GM12878 (cell line): Measurements from ENCODE around the gene KCNN3. TPM values are rescaled to one million over a fixed set of nuclear protein-coding genes. Genes with fewer than 3 reads are reported as not detected.

ENCODE experiments used
- ATAC-seq: fragments of 200-7000 bp; cut with Tn5 transposase; 3 replicates; pipeline ENCODE4 v1.9.1; 2020; ENCODE audit warnings: mild to moderate bottlenecking, moderate library complexity
- BruUV-seq: library from RNA; stranded (reverse); fragments of 400-500 nt; replicated peaks from 2 replicates; lab custom pipeline; 2021; lab: Mats Ljungman, UMichigan
- CTCF ChIA-PET: fragments of 300-600 bp; sonication (Branson Sonifier 250); formaldehyde crosslinking; extraction: SDS; loops from one replicate; lab custom pipeline; 2021; ENCODE audit warnings: inconsistent platforms; lab: Yijun Ruan, JAX
- POLR2A ChIA-PET: fragments of 350-600 bp; formaldehyde crosslinking; extraction: SDS; loops from one replicate; lab custom pipeline; 2021; ENCODE audit warnings: inconsistent platforms; lab: Charles Lee
- RAD21 ChIA-PET: fragments of 300-600 bp; sonication (Branson Sonifier 250); formaldehyde crosslinking; loops from one replicate; lab custom pipeline; 2023; ENCODE audit warnings: antibody characterized with exemption; ENCODE audit not compliant: unreplicated experiment; lab: Charles Lee
- SMC1A ChIA-PET: fragments of 300-600 bp; sonication (Branson Sonifier 250); formaldehyde crosslinking; loops from one replicate; lab custom pipeline; 2023; ENCODE audit not compliant: unreplicated experiment, uncharacterized antibody; lab: Charles Lee
- DNase-seq: peaks from one replicate; pipeline ENCODE4 v3.0.0-alpha.2; 2011; ENCODE audit warnings: low read depth, low spot score
- FAIRE-seq: peaks from 3 replicates; lab custom pipeline; 2011; peaks lifted over from hg19 to GRCh38; lab: Jason Lieb, UNC
- H2AFZ ChIP-seq: 2 replicates; pipeline ENCODE4 v1.6.0; 2011; ENCODE audit warnings: low read depth, low read length, control low read depth; ENCODE audit not compliant: control insufficient read depth
- H3K27ac ChIP-seq: 2 replicates; pipeline ENCODE4 v1.5.1; 2011; ENCODE audit warnings: control low read depth; ENCODE audit not compliant: control insufficient read depth, insufficient read depth
- H3K27me3 ChIP-seq, 2 experiments: replicated peaks in 1 of 2; 2 replicates each; pipeline versions ENCODE4 v1.6.0 to v1.6.1; 2011; ENCODE audit warnings: low read length in 1 of 2; ENCODE audit not compliant: control insufficient read depth in 2 of 2, insufficient read depth in 2 of 2
- H3K36me3 ChIP-seq, 2 experiments: 2 replicates each; pipeline ENCODE4 v1.5.1; 2011; ENCODE audit warnings: low read length in 1 of 2; ENCODE audit not compliant: control insufficient read depth in 2 of 2, insufficient read depth in 2 of 2
- H3K4me1 ChIP-seq: 2 replicates; pipeline ENCODE4 v1.6.1; 2011; ENCODE audit warnings: mild to moderate bottlenecking, low read length, moderate library complexity, mixed read lengths; ENCODE audit not compliant: control insufficient read depth, insufficient read depth
- H3K4me2 ChIP-seq: 2 replicates; pipeline ENCODE4 v1.6.0; 2011; ENCODE audit warnings: control low read depth; ENCODE audit not compliant: control insufficient read depth, insufficient read depth
- H3K4me3 ChIP-seq: fragments of 200-600 bp; sonication (generic); 2 replicates; pipeline ENCODE4 v1.5.1; 2016
- H3K79me2 ChIP-seq: 2 replicates; pipeline ENCODE4 v1.6.0; 2011; ENCODE audit warnings: low read length; ENCODE audit not compliant: control insufficient read depth, insufficient read depth
- H3K9ac ChIP-seq: 2 replicates; pipeline ENCODE4 v1.8.0; 2011; ENCODE audit warnings: low read length, control low read depth, mixed read lengths; ENCODE audit not compliant: control insufficient read depth, insufficient read depth
- H3K9me3 ChIP-seq: replicated peaks from 3 replicates; pipeline ENCODE4 v1.5.1; 2011; ENCODE audit warnings: mild to moderate bottlenecking, low read length; ENCODE audit not compliant: control insufficient read depth, insufficient read depth
- H4K20me1 ChIP-seq: 2 replicates; pipeline ENCODE4 v1.6.0; 2011; ENCODE audit not compliant: control insufficient read depth, insufficient read depth
- ATF2 ChIP-seq: IDR thresholded peaks from 2 replicates; pipeline ENCODE4 v1.6.1; 2012; ENCODE audit warnings: low read length, inconsistent platforms
- CEBPZ ChIP-seq: fragments of 150-350 bp; IDR thresholded peaks from 2 replicates; pipeline ENCODE4 v1.6.1; 2016; ENCODE audit warnings: low read depth, low read length
- EED ChIP-seq: sonication (generic); IDR thresholded peaks from 2 replicates; pipeline ENCODE4 v1.6.1; 2016; ENCODE audit warnings: antibody characterized with exemption, low read depth
- IRF3 ChIP-seq: fragments of 450-650 bp; IDR thresholded peaks from 2 replicates; pipeline ENCODE4 v1.6.1; 2014; ENCODE audit warnings: mild to moderate bottlenecking
- IRF5 ChIP-seq: fragments of 450-650 bp; IDR thresholded peaks from 2 replicates; pipeline ENCODE4 v1.6.1; 2017; ENCODE audit warnings: borderline replicate concordance
- MAX ChIP-seq: IDR thresholded peaks from 2 replicates; pipeline ENCODE4 v1.6.1; 2012; ENCODE audit warnings: low read depth, low read length, improper control_type of control experiment
- MYB ChIP-seq: fragments of 150-350 bp; IDR thresholded peaks from 2 replicates; pipeline ENCODE4 v1.6.1; 2014; ENCODE audit warnings: mild to moderate bottlenecking, low read depth, low read length, borderline replicate concordance
- NFYA ChIP-seq: IDR thresholded peaks from 2 replicates; pipeline ENCODE4 v1.6.1; 2011; ENCODE audit warnings: low read depth, mild to moderate bottlenecking, low read length, improper control_type of control experiment, borderline replicate concordance
- NR2F1 ChIP-seq: fragments of 450-650 bp; conservative IDR thresholded peaks from 2 replicates; pipeline ENCODE4 v1.6.1; 2017; ENCODE audit warnings: mild to moderate bottlenecking
- SREBF2 ChIP-seq: IDR thresholded peaks from 2 replicates; pipeline ENCODE4 v1.6.1; 2012; ENCODE audit warnings: mild to moderate bottlenecking, low read length
- STAT1 ChIP-seq: fragments of 450-650 bp; conservative IDR thresholded peaks from 2 replicates; pipeline ENCODE4 v1.6.1; 2014; ENCODE audit warnings: antibody characterized with exemption, mild to moderate bottlenecking
- SUZ12 ChIP-seq: fragments of 200-600 bp; sonication (generic); IDR thresholded peaks from one replicate; pipeline ENCODE4 v1.6.1; 2018; ENCODE audit warnings: antibody characterized with exemption, mild to moderate bottlenecking; ENCODE audit not compliant: unreplicated experiment
- TBL1XR1 ChIP-seq: IDR thresholded peaks from 2 replicates; pipeline ENCODE4 v1.6.1; 2012; ENCODE audit warnings: low read depth, low read length, improper control_type of control experiment
- ZNF217 ChIP-seq: fragments of 450-650 bp; IDR thresholded peaks from 2 replicates; pipeline ENCODE4 v1.6.1; 2017; ENCODE audit warnings: antibody characterized with exemption, mild to moderate bottlenecking
- WGBS: methylation state at CpG from one replicate; pipeline ENCODE4 v1.1.6; 2016; ENCODE audit warnings: low lambda C conversion rate; ENCODE audit not compliant: insufficient replicate concordance, insufficient coverage; ENCODE audit errors: missing lambda C conversion rate; 5-methylcytosine and 5-hydroxymethylcytosine counted together
- in situ Hi-C: fragments of 300-500 bp; cut with MboI; formaldehyde crosslinking; loops from 9 replicates; pipeline ENCODE4 v1.14.3; 2018; ENCODE audit warnings: mixed read lengths
- intact Hi-C: fragments of 100-400 bp; cut with micrococcal nuclease; formaldehyde crosslinking; loops from one replicate; pipeline ENCODE4 v1.14.2; 2022; ENCODE audit not compliant: unreplicated experiment
- polyA plus RNA-seq, 11 experiments: library from polyadenylated mRNA; depleted of rRNA in 4 of 11; unstranded in 6 of 11; stranded (reverse) in 5 of 11; fragments of >200 nt; fragmentation: Nextera tagmentation in 4 of 11; fragmentation: Illumina TruSeq in 1 of 11; extraction: Ambion mirVana in 4 of 11; extraction: Trizol in 1 of 11; gene quantifications; 1 replicate in 1 of 11; 2 replicates in 10 of 11; pipeline versions ENCODE4 v1.2.1 to v1.2.3, GENCODE V29; 2011 to 2016; ENCODE audit warnings: inconsistent platforms in 2 of 11, missing spikeins in 2 of 11, low read depth in 1 of 11
- total RNA-seq, 4 experiments: library from RNA; depleted of rRNA in 3 of 4; stranded (reverse); fragments of >200 nt in 3 of 4; fragmentation: Illumina TruSeq in 1 of 4; extraction: Trizol in 1 of 4; gene quantifications; 2 replicates each; pipeline versions ENCODE4 v1.2.1 to v1.2.3, GENCODE V29; 2013 to 2021

KCNN3 gene
- total and polyA plus RNA-seq, 10 of the 15 experiments (the other 5 are each of a cell fraction or from before 2014, with no cell fraction given) = 3.5 to 26.4 (median 14.9) TPM

- Histone ChIP-seq H3K36me3 (no peaks in the 10 kb centered on the region; a peak in 1 of 4 replicates), H3K9me3 (no peaks in the 10 kb centered on the region), H4K20me1 (no peaks in the 10 kb centered on the region; the same call in 1 of the 2 replicates), H2AFZ (no peak overlapping the region), H3K27ac (peak overlapping the region; percentile 33; the same call in 1 of the 2 replicates), H3K9ac (no peak overlapping the region), H3K27me3 (no peaks in the 10 kb centered on the region), H3K4me1 (peaks cover 37% of the 10 kb centered on the region), H3K4me2 (peak overlapping the region; percentile 36), H3K79me2 (peaks cover 51% of the 10 kb centered on the region), H3K4me3 (no peak overlapping the region)
- DNase-seq (peak; percentile 60), FAIRE-seq (peak; percentile 91), ATAC-seq (peak; percentile 92)
- BruUV-seq = no TSS peak
- intact Hi-C loops = no loop called here
- in situ Hi-C loops = no loop called here
- SMC1A ChIA-PET = interaction anchor here (0.8 to 5.4 kb wide), 14 partner anchors 11 to 58 kb away, joined by 3 to 57 read pairs (median 8); partner anchors contain the start of gene KCNN3
- CTCF ChIA-PET = interaction anchor here (0.8 to 2.8 kb wide), 12 partner anchors 9 to 90 kb away, joined by 3 to 18 read pairs (median 4); no protein-coding TSS in a partner anchor
- WGBS = 6% methylated on average over 6 of the region's 6 CpGs
- RAD21 ChIA-PET = interaction anchor here (1.0 to 4.4 kb wide), 10 partner anchors 11 to 75 kb away, joined by 3 to 57 read pairs (median 6); partner anchors contain the start of gene KCNN3
- POLR2A ChIA-PET = interaction anchor here (0.6 to 5.6 kb wide), 6 partner anchors 11 to 288 kb away, joined by 3 to 60 read pairs (median 10); partner anchors contain the start of gene KCNN3
- TF ChIP-seq MYB (no peak), SUZ12 (no peak), NFYA (no peak), EED (peak; percentile 91), MAX (no peak), STAT1 (no peak), ZNF217 (peak; percentile 43; the same call in 1 of the 2 replicates), SREBF2 (no peak), ATF2 (0 out of 2 replicates have a peak, but pooled peaks have one; percentile 71), IRF5 (no peak), IRF3 (no peak), TBL1XR1 (peak; percentile 31; the same call in 1 of the 2 replicates), NR2F1 (peak; percentile 65), CEBPZ (no peak)
Measured at GRCh38 chr1:154849645-154850131, 20.4 kb downstream of the KCNN3 start.
